GM12864 (cell line): ENCODE data around the gene ZNF526.

ENCODE experiments used
- DNase-seq: peaks from one replicate; pipeline ENCODE4 v3.0.0-alpha.2; 2011; ENCODE audit warnings: low read depth
- H3K4me3 ChIP-seq: 2 replicates; pipeline ENCODE4 v1.5.1; 2011; ENCODE audit warnings: mild to moderate bottlenecking, low read depth, low read length, control low read depth
- CTCF ChIP-seq: IDR thresholded peaks from 2 replicates; pipeline ENCODE4 v1.5.1; 2011; ENCODE audit warnings: low read depth, mild to moderate bottlenecking, moderate library complexity, low read length, control low read depth, inconsistent platforms; ENCODE audit errors: missing control alignments

The ZNF526 gene

GRCh38 chr19:42273407-42274064 is 53.4 kb downstream of the ZNF526 start:
- no peak overlapping the region for H3K4me3 ChIP-seq
- TF ChIP-seq CTCF, result no peak
- no peak for DNase-seq

- no peak for DNase-seq
- no peak overlapping the region for H3K4me3 ChIP-seq
- TF ChIP-seq CTCF, result no peak
These were observed 54.1 kb downstream of the ZNF526 start for GRCh38 chr19:42274065-42274682.

- no peak for DNase-seq
- TF ChIP-seq CTCF, result no peak
- no peak overlapping the region for H3K4me3 ChIP-seq
These were observed 55.0 kb downstream of the ZNF526 start for GRCh38 chr19:42275103-42275502.

GRCh38 chr19:42275517-42275916 is 55.4 kb downstream of the ZNF526 start:
- no peak for DNase-seq
- no peak for TF ChIP-seq CTCF
- no peak overlapping the region for H3K4me3 ChIP-seq

GRCh38 chr19:42276284-42276683 is 56.2 kb downstream of the ZNF526 start:
- TF ChIP-seq CTCF, result no peak
- no peak for DNase-seq
- H3K4me3 ChIP-seq, result no peak overlapping the region

GRCh38 chr19:42276821-42277220 is 56.7 kb downstream of the ZNF526 start:
- H3K4me3 ChIP-seq, result no peak overlapping the region
- no peak for TF ChIP-seq CTCF
- DNase-seq, result no peak
